IMR-90 (cell line): ENCODE measurements around the gene ECI2. TPM values are rescaled to one million over a fixed set of nuclear protein-coding genes. Genes with fewer than 3 reads are reported as not detected.

Source experiments
- ATAC-seq: fragments of 200-7000 bp; cut with Tn5 transposase; 2 replicates; pipeline ENCODE4 v1.9.1; 2020; ENCODE audit warnings: low read depth, mild to moderate bottlenecking, moderate library complexity
- BruUV-seq: library from RNA; stranded (reverse); fragments of 400-500 nt; replicated peaks from 2 replicates; lab custom pipeline; 2021; lab: Mats Ljungman, UMichigan
- CTCF ChIA-PET: fragments of 300-600 bp; formaldehyde crosslinking; extraction: SDS; loops from one replicate; lab custom pipeline; 2021; ENCODE audit warnings: antibody characterized with exemption; lab: Yijun Ruan, JAX
- POLR2A ChIA-PET: fragments of 300-600 bp; sonication (Branson Sonifier 250); formaldehyde crosslinking; loops from one replicate; lab custom pipeline; 2022; ENCODE audit warnings: antibody characterized with exemption; ENCODE audit not compliant: unreplicated experiment; lab: Charles Lee
- DNase-seq: peaks from one replicate; pipeline ENCODE4 v3.0.0; 2013
- H2AFZ ChIP-seq: replicated peaks from 2 replicates; pipeline ENCODE3; 2013; ENCODE audit warnings: low read length, mild to moderate bottlenecking; ENCODE audit not compliant: poor library complexity
- H2AK5ac ChIP-seq: 2 replicates; pipeline ENCODE4 v1.6.1; 2013; ENCODE audit warnings: low read depth, low read length, inconsistent platforms
- H2AK9ac ChIP-seq: replicated peaks from 2 replicates; pipeline ENCODE3; 2013; ENCODE audit warnings: mild to moderate bottlenecking, low read depth, low read length, moderate library complexity; ENCODE audit not compliant: poor library complexity
- H2BK120ac ChIP-seq: 2 replicates; pipeline ENCODE4 v1.6.1; 2013; ENCODE audit warnings: low read depth, low read length, inconsistent platforms
- H2BK15ac ChIP-seq: 3 replicates; pipeline ENCODE4 v1.6.1; 2013; ENCODE audit warnings: low read depth, low read length, inconsistent platforms
- H2BK20ac ChIP-seq: 2 replicates; pipeline ENCODE4 v1.6.1; 2013; ENCODE audit warnings: low read depth, mild to moderate bottlenecking, inconsistent platforms, low read length, moderate library complexity
- H2BK5ac ChIP-seq: 2 replicates; pipeline ENCODE4 v1.6.1; 2013; ENCODE audit warnings: mild to moderate bottlenecking, low read depth, low read length, inconsistent platforms; ENCODE audit not compliant: poor library complexity, severe bottlenecking
- H3K14ac ChIP-seq: replicated peaks from 2 replicates; pipeline ENCODE4 v1.6.1; 2013; ENCODE audit warnings: low read depth, low read length, inconsistent platforms
- H3K18ac ChIP-seq: 2 replicates; pipeline ENCODE4 v1.6.1; 2013; ENCODE audit warnings: low read depth, low read length, control low read depth
- H3K23ac ChIP-seq: 2 replicates; pipeline ENCODE4 v1.6.1; 2013; ENCODE audit warnings: low read depth, low read length, inconsistent platforms
- H3K27ac ChIP-seq: 2 replicates; pipeline ENCODE4 v1.5.1; 2013; ENCODE audit warnings: mild to moderate bottlenecking, control low read depth, low read length; ENCODE audit not compliant: insufficient read depth
- H3K27me3 ChIP-seq: 2 replicates; pipeline ENCODE4 v1.6.1; 2013; ENCODE audit warnings: low read length; ENCODE audit not compliant: control insufficient read depth, insufficient read depth
- H3K36me3 ChIP-seq: 2 replicates; pipeline ENCODE4 v1.6.1; 2013; ENCODE audit warnings: low read length, mixed read lengths; ENCODE audit not compliant: control insufficient read depth, insufficient read depth
- H3K4ac ChIP-seq: 2 replicates; pipeline ENCODE4 v1.6.1; 2013; ENCODE audit warnings: low read depth, low read length, inconsistent platforms
- H3K4me1 ChIP-seq: 2 replicates; pipeline ENCODE4 v1.6.1; 2013; ENCODE audit warnings: low read length, mixed read lengths; ENCODE audit not compliant: control insufficient read depth, insufficient read depth
- H3K4me2 ChIP-seq: 2 replicates; pipeline ENCODE4 v1.6.1; 2013; ENCODE audit warnings: low read depth, mild to moderate bottlenecking, control low read depth, low read length, moderate library complexity
- H3K4me3 ChIP-seq: 2 replicates; pipeline ENCODE4 v1.5.1; 2013; ENCODE audit warnings: low read depth, mild to moderate bottlenecking, control low read depth, low read length, moderate library complexity; ENCODE audit not compliant: insufficient read depth
- H3K56ac ChIP-seq: 2 replicates; pipeline ENCODE4 v1.6.1; 2013; ENCODE audit warnings: low read length, inconsistent platforms; ENCODE audit not compliant: insufficient read depth; ENCODE audit errors: extremely low read depth
- H3K79me1 ChIP-seq, 2 experiments: 2 replicates each; pipeline ENCODE4 v1.6.1; 2013; ENCODE audit warnings: low read length in 2 of 2, inconsistent platforms in 1 of 2, low read depth in 1 of 2
- H3K9ac ChIP-seq: 2 replicates; pipeline ENCODE4 v1.6.1; 2013; ENCODE audit warnings: low read depth, low read length, control low read depth
- H3K9me1 ChIP-seq: 2 replicates; pipeline ENCODE4 v1.6.1; 2013; ENCODE audit warnings: low read length, inconsistent platforms; ENCODE audit not compliant: insufficient read depth
- H3K9me3 ChIP-seq: 2 replicates; pipeline ENCODE4 v1.6.1; 2013; ENCODE audit warnings: low read length; ENCODE audit not compliant: control insufficient read depth, insufficient read depth
- H4K20me1 ChIP-seq: 2 replicates; pipeline ENCODE4 v1.6.1; 2013; ENCODE audit warnings: low read length, inconsistent platforms; ENCODE audit not compliant: insufficient read depth
- H4K5ac ChIP-seq: 2 replicates; pipeline ENCODE4 v1.6.1; 2013; ENCODE audit warnings: mild to moderate bottlenecking, low read depth, low read length, control low read depth
- H4K8ac ChIP-seq, 2 experiments: 2 replicates each; pipeline ENCODE4 v1.6.1; 2013; ENCODE audit warnings: low read depth in 2 of 2, low read length in 2 of 2, control low read depth in 1 of 2, inconsistent platforms in 1 of 2
- H4K91ac ChIP-seq: 2 replicates; pipeline ENCODE4 v1.6.1; 2013; ENCODE audit warnings: low read depth, low read length, inconsistent platforms; ENCODE audit not compliant: insufficient read depth
- CEBPB ChIP-seq: IDR thresholded peaks from 2 replicates; pipeline ENCODE4 v1.6.1; 2012; ENCODE audit warnings: low read depth, low read length, improper control_type of control experiment
- CHD1 ChIP-seq: IDR thresholded peaks from 2 replicates; pipeline ENCODE4 v1.6.1; 2012; ENCODE audit warnings: low read depth, low read length, improper control_type of control experiment
- FOS ChIP-seq: fragments of 150-350 bp; IDR thresholded peaks from 2 replicates; pipeline ENCODE4 v1.6.1; 2016; ENCODE audit warnings: low read depth, low read length
- MAFK ChIP-seq: IDR thresholded peaks from 2 replicates; pipeline ENCODE4 v1.6.1; 2012; ENCODE audit warnings: low read depth, low read length, improper control_type of control experiment
- MXI1 ChIP-seq: IDR thresholded peaks from 2 replicates; pipeline ENCODE4 v1.6.1; 2012; ENCODE audit warnings: low read depth, mild to moderate bottlenecking, low read length, moderate library complexity, borderline replicate concordance
- POLR2A ChIP-seq: IDR thresholded peaks from 2 replicates; pipeline ENCODE4 v1.6.1; 2012; ENCODE audit warnings: mild to moderate bottlenecking, low read depth, low read length
- RAD21 ChIP-seq: IDR thresholded peaks from 2 replicates; pipeline ENCODE4 v1.6.1; 2012; ENCODE audit warnings: low read length, improper control_type of control experiment
- RCOR1 ChIP-seq: IDR thresholded peaks from 2 replicates; pipeline ENCODE4 v1.6.1; 2012; ENCODE audit warnings: mild to moderate bottlenecking, low read length, improper control_type of control experiment; ENCODE audit not compliant: insufficient replicate concordance
- RFX5 ChIP-seq: IDR thresholded peaks from 2 replicates; pipeline ENCODE4 v1.8.0; 2012; ENCODE audit warnings: low read depth, mild to moderate bottlenecking, low read length, moderate library complexity
- SMC3 ChIP-seq: fragments of 150-350 bp; IDR thresholded peaks from 2 replicates; pipeline ENCODE4 v1.6.1; 2016; ENCODE audit warnings: low read depth, mild to moderate bottlenecking, antibody characterized with exemption, low read length, moderate library complexity
- USF2 ChIP-seq: fragments of 150-350 bp; IDR thresholded peaks from 2 replicates; pipeline ENCODE4 v1.6.1; 2017; ENCODE audit warnings: mild to moderate bottlenecking, antibody characterized with exemption, low read length, low read depth
- WGBS, 2 experiments: methylation state at CpG; one replicate each; pipeline versions ENCODE4 v1.1.5 to v1.1.7; 2013; ENCODE audit warnings: missing lambda C conversion rate in 2 of 2; ENCODE audit not compliant: insufficient read length in 1 of 2; ENCODE audit errors: extremely low coverage in 2 of 2; 5-methylcytosine and 5-hydroxymethylcytosine counted together
- dilution Hi-C: fragments of 300-500 bp; cut with HindIII; formaldehyde crosslinking; loops from one replicate; pipeline ENCODE4 v1.14.3; 2018; ENCODE audit warnings: low sequenced_read_pairs; ENCODE audit not compliant: unreplicated experiment
- in situ Hi-C: fragments of 300-500 bp; cut with MboI; formaldehyde crosslinking; loops from 3 replicates; pipeline ENCODE4 v1.14.3; 2019; ENCODE audit warnings: low sequenced_read_pairs, inconsistent platforms, mixed read lengths
- intact Hi-C: fragments of 100-400 bp; cut with micrococcal nuclease; formaldehyde crosslinking; loops from 2 replicates; pipeline ENCODE4 v1.10.0; 2022
- polyA plus RNA-seq, 3 experiments: library from polyadenylated mRNA; depleted of rRNA; stranded (reverse); fragments of >200 nt; gene quantifications; 2 replicates each; pipeline ENCODE4 v1.2.3, GENCODE V29; 2012; ENCODE audit warnings: low replicate concordance in 1 of 3
- total RNA-seq: library from RNA; depleted of rRNA; stranded (reverse); fragments of >200 nt; gene quantifications from 2 replicates; pipeline ENCODE4 v1.2.3, GENCODE V29; 2012
- TF ChIP-seq, protein P1 (sequence below): fragments of 150-350 bp; IDR thresholded peaks from 2 replicates; pipeline ENCODE4 v1.6.1; 2016; ENCODE audit warnings: low read depth, mild to moderate bottlenecking, low read length, moderate library complexity, borderline replicate concordance

Gene ECI2
- total and polyA plus RNA-seq, 2 of the 4 experiments (the other 2 are of a cell fraction): 64.1 to 152 TPM

DNA sequence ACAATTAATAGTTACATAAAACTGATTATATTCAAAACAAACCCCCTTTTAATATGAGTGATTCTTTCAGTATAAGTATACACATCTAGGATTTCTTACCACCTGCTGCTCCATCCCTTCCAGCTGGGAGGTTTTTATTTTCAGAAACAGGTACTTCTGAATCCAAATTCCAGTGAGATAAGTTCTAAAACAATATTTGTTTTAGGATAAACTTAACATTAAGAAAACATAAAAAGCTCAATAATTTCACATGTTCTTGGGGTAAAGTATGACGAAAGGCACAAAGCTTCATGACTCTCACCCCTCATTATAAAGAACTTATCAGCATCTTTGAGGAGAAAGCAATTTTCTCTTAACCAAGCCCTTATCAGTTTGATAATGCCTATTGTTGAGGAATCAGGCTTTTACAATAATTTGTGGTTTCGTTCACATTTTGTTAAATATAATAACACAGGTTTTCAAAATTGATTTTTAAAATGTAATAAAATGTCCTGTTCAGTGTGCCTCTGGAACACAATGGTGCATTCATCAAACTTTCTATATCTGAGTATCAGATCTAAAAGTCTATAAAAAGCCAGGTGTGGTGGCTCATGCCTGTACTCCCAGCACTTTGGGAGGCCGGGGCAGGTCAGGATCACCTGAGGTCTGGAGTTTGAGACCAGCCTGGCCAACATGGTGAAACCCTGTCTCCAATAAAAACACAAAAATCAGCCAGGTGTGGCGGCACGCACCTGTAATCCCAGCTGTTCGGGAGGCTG is 60.7 kb downstream of the ECI2 start:
- TF ChIP-seq RAD21 (no peak), MAFK (no peak), CHD1 (no peak), USF2 (no peak), RCOR1 (no peak), RFX5 (no peak), CEBPB (no peak), POLR2A (no peak), SMC3 (no peak), FOS (no peak), MXI1 (no peak)
- TF ChIP-seq, protein P1, sequence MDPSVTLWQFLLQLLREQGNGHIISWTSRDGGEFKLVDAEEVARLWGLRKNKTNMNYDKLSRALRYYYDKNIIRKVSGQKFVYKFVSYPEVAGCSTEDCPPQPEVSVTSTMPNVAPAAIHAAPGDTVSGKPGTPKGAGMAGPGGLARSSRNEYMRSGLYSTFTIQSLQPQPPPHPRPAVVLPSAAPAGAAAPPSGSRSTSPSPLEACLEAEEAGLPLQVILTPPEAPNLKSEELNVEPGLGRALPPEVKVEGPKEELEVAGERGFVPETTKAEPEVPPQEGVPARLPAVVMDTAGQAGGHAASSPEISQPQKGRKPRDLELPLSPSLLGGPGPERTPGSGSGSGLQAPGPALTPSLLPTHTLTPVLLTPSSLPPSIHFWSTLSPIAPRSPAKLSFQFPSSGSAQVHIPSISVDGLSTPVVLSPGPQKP: no peak
- in situ Hi-C loops (no loop called here), dilution Hi-C loops (no loop called here), intact Hi-C loops (no loop called here)
- Histone ChIP-seq H3K56ac (no peak overlapping the region), H3K23ac (no peak overlapping the region), H3K36me3 (no peaks in the 10 kb centered on the region), H4K20me1 (no peaks in the 10 kb centered on the region), H2BK120ac (no peak overlapping the region), H3K4me3 (no peak overlapping the region), H2AK5ac (no peak overlapping the region), H3K9me3 (no peaks in the 10 kb centered on the region), H2AK9ac (no peak overlapping the region), H3K4me1 (no peaks in the 10 kb centered on the region), H2BK20ac (no peak overlapping the region), H3K4ac (no peak overlapping the region), H4K5ac (no peak overlapping the region), H3K18ac (no peak overlapping the region), H3K9me1 (no peaks in the 10 kb centered on the region), H3K9ac (no peak overlapping the region), H3K27me3 (no peaks in the 10 kb centered on the region), H4K91ac (no peak overlapping the region), H2AFZ (no peak overlapping the region), H3K79me1 (no peaks in the 10 kb centered on the region), H2BK5ac (no peak overlapping the region), H3K27ac (no peak overlapping the region), H3K4me2 (no peak overlapping the region), H2BK15ac (no peak overlapping the region), H3K14ac (no peak overlapping the region), H4K8ac (no peak overlapping the region)
- WGBS, 2 experiments: no CpG with 5 or more reads among the region's 6 CpGs
- no TSS peak for BruUV-seq
- POLR2A ChIA-PET: no interaction called here
- DNase-seq (no peak), ATAC-seq (no peak)
- CTCF ChIA-PET: interaction anchor here (0.7 to 1.0 kb wide), 2 partner anchors 23 to 81 kb away, joined by 3 read pairs; no protein-coding TSS in a partner anchor
